Liver (tissue), 9 donors: ENCODE results near the gene PLD6. TPM values are rescaled to one million over a fixed set of nuclear protein-coding genes. Genes with fewer than 3 reads are reported as not detected.
A peak's percentile ranks its signal among the peaks of the same experiment; 100 is the strongest.

Experiments used
- DNase-seq: peaks from one replicate; pipeline ENCODE4 v3.0.0-alpha.2; 2017; ENCODE audit warnings: low spot score
- H3K27ac ChIP-seq, 2 donors: one replicate each; pipeline ENCODE4 v1.7.0; 2013; ENCODE audit warnings: inconsistent platforms in 2 of 2, low read length in 2 of 2, control low read depth in 1 of 2, low read depth in 1 of 2, mild to moderate bottlenecking in 1 of 2
- H3K27me3 ChIP-seq, 4 donors: one replicate each; pipeline versions ENCODE4 v1.6.1 to v1.7.0; 2013; ENCODE audit warnings: low read length in 3 of 4, inconsistent platforms in 1 of 4, mild to moderate bottlenecking in 1 of 4, moderate library complexity in 1 of 4; ENCODE audit not compliant: control insufficient read depth in 4 of 4, insufficient read depth in 4 of 4
- H3K36me3 ChIP-seq, 4 donors: one replicate each; pipeline versions ENCODE4 v1.6.1 to v1.7.0; 2013; ENCODE audit warnings: low read length in 3 of 4, mild to moderate bottlenecking in 3 of 4, low read depth in 1 of 4, moderate library complexity in 1 of 4; ENCODE audit not compliant: control insufficient read depth in 4 of 4, insufficient read depth in 3 of 4
- H3K4me1 ChIP-seq, 4 donors: one replicate each; pipeline versions ENCODE4 v1.6.1 to v1.7.0; 2013; ENCODE audit warnings: low read length in 3 of 4, mild to moderate bottlenecking in 3 of 4, moderate library complexity in 1 of 4; ENCODE audit not compliant: control insufficient read depth in 4 of 4, insufficient read depth in 4 of 4
- H3K4me3 ChIP-seq, 3 donors: one replicate each; pipeline versions ENCODE4 v1.6.1 to v1.7.0; 2013; ENCODE audit warnings: low read length in 3 of 3, control low read depth in 1 of 3, low read depth in 1 of 3, mild to moderate bottlenecking in 1 of 3
- H3K9ac ChIP-seq, 2 donors: one replicate each; pipeline ENCODE4 v1.7.0; 2013; ENCODE audit warnings: low read length in 2 of 2, mild to moderate bottlenecking in 2 of 2, moderate library complexity in 2 of 2, control low read depth in 1 of 2, low read depth in 1 of 2
- H3K9me3 ChIP-seq, 4 donors: one replicate each; pipeline versions ENCODE4 v1.6.1 to v1.7.0; 2013; ENCODE audit warnings: low read length in 3 of 4; ENCODE audit not compliant: control insufficient read depth in 4 of 4
- ATF3 ChIP-seq: IDR thresholded peaks from 2 replicates; pipeline ENCODE4 v1.6.1; 2016; ENCODE audit warnings: antibody characterized with exemption
- EGR1 ChIP-seq, 2 donors: IDR thresholded peaks; 2 replicates each; pipeline ENCODE4 v1.6.1; 2016 to 2018; ENCODE audit warnings: antibody characterized with exemption in 2 of 2, low read depth in 2 of 2
- FOXA2 ChIP-seq: IDR thresholded peaks from 2 replicates; pipeline ENCODE4 v1.6.1; 2016; ENCODE audit warnings: antibody characterized with exemption
- GABPA ChIP-seq, 2 donors: IDR thresholded peaks in 1 of 2; conservative IDR thresholded peaks in 1 of 2; 2 replicates each; pipeline ENCODE4 v1.6.1; 2016; ENCODE audit warnings: antibody characterized with exemption in 2 of 2, mild to moderate bottlenecking in 1 of 2, moderate library complexity in 1 of 2
- HNF4A ChIP-seq, 2 donors: conservative IDR thresholded peaks; 2 replicates each; pipeline ENCODE4 v1.6.1; 2016; ENCODE audit warnings: antibody characterized with exemption in 2 of 2, mild to moderate bottlenecking in 2 of 2
- HNF4G ChIP-seq: IDR thresholded peaks from 2 replicates; pipeline ENCODE4 v1.6.1; 2016; ENCODE audit warnings: antibody characterized with exemption
- JUND ChIP-seq, 2 donors: IDR thresholded peaks; 2 replicates each; pipeline ENCODE4 v1.6.1; 2016; ENCODE audit warnings: antibody characterized with exemption in 2 of 2
- MAX ChIP-seq: IDR thresholded peaks from 2 replicates; pipeline ENCODE4 v1.6.1; 2016; ENCODE audit warnings: antibody characterized with exemption
- RAD21 ChIP-seq, 2 donors: IDR thresholded peaks; 2 replicates each; pipeline ENCODE4 v1.6.1; 2016; ENCODE audit warnings: antibody characterized with exemption in 2 of 2, mild to moderate bottlenecking in 2 of 2
- SP1 ChIP-seq: IDR thresholded peaks from 2 replicates; pipeline ENCODE4 v1.6.1; 2018; ENCODE audit warnings: antibody characterized with exemption, mild to moderate bottlenecking
- TAF1 ChIP-seq: conservative IDR thresholded peaks from 2 replicates; pipeline ENCODE4 v1.6.1; 2016; ENCODE audit warnings: antibody characterized with exemption, mild to moderate bottlenecking
- YY1 ChIP-seq: IDR thresholded peaks from 2 replicates; pipeline ENCODE4 v1.6.1; 2016; ENCODE audit warnings: antibody characterized with exemption, mild to moderate bottlenecking
- WGBS: extraction: QIAGEN DNeasy Blood & Tissue Kit; methylation state at CpG from one replicate; pipeline ENCODE4 v1.1.7; 2013; 5-methylcytosine and 5-hydroxymethylcytosine counted together
- polyA plus RNA-seq, 2 donors: library from polyadenylated mRNA; stranded (reverse) in 1 of 2; unstranded in 1 of 2; fragments of 200-250 nt in 1 of 2; fragments of >200 nt in 1 of 2; fragmentation: Nextera tagmentation in 1 of 2; extraction: Ambion mirVana in 1 of 2; gene quantifications; one replicate each; pipeline versions ENCODE4 v1.2.1 to v1.2.3, GENCODE V29; 2013 to 2015
- total RNA-seq, 2 donors: library from RNA; depleted of rRNA; stranded (reverse); fragments of >200 nt; gene quantifications; one replicate each; pipeline ENCODE4 v1.2.3, GENCODE V29; 2014
- TF ChIP-seq, protein P1 (sequence below): IDR thresholded peaks from 2 replicates; pipeline ENCODE4 v1.6.1; 2016; ENCODE audit warnings: antibody characterized with exemption
- TF ChIP-seq, protein P2 (sequence below): fragments of 150-350 bp; IDR thresholded peaks from 2 replicates; pipeline ENCODE4 v1.5.1; 2017; ENCODE audit warnings: improper control_type of control experiment, low read depth, low read length; ENCODE audit not compliant: missing input control
- donor health status: healthy.
- donor health status: healthy.
- donor health status: healthy.
- donor health status: healthy.
- donor health status: healthy.

The PLD6 gene
- total and polyA plus RNA-seq, 4 donors: 1.2 to 2.3 (median 1.5) TPM

- TF ChIP-seq, protein P1, sequence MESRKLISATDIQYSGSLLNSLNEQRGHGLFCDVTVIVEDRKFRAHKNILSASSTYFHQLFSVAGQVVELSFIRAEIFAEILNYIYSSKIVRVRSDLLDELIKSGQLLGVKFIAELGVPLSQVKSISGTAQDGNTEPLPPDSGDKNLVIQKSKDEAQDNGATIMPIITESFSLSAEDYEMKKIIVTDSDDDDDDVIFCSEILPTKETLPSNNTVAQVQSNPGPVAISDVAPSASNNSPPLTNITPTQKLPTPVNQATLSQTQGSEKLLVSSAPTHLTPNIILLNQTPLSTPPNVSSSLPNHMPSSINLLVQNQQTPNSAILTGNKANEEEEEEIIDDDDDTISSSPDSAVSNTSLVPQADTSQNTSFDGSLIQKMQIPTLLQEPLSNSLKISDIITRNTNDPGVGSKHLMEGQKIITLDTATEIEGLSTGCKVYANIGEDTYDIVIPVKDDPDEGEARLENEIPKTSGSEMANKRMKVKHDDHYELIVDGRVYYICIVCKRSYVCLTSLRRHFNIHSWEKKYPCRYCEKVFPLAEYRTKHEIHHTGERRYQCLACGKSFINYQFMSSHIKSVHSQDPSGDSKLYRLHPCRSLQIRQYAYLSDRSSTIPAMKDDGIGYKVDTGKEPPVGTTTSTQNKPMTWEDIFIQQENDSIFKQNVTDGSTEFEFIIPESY: no peak
- TF ChIP-seq HNF4G: no peak
Measured at GRCh38 chr17:17253406-17253805, 47.3 kb upstream of the PLD6 start (continued).

DNA sequence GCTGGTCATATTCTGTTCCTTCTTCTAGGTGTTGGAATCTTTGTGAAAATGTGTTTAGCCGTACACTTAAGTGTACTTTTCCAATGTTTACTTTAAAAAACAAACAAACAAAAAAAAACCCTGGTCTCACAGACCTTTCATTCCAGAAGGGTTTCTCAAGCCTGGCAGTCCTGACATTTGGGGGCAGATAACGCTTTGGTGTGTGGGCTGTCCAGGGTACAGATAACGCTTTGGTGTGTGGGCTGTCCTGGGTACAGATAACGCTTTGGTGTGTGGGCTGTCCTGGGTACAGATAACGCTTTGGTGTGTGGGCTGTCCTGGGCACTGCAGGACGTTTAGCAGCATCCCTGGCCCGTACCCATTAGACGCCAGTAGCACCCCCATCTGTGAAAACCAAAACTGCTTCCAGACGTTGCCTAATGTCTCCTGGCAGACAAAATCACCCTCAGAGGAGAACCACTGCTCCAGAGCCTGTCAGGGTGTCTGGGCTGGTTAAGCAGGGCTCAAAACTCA lies 46.1 kb upstream of the PLD6 start:
- Histone ChIP-seq H3K9ac (no peak overlapping the region), H3K4me1 (peaks cover 4 to 7% (median 6%) of the 10 kb centered on the region in 4 donors), H3K27me3 (no peaks in the 10 kb centered on the region), H3K4me3 (no peak overlapping the region), H3K27ac (no peak overlapping the region), H3K36me3 (peaks cover 4 to 58% (median 36%) of the 10 kb centered on the region in 4 donors), H3K9me3 (no peaks in the 10 kb centered on the region)
- DNase-seq: no peak
- 44% methylated on average over 9 of the region's 9 CpGs for WGBS
- TF ChIP-seq ATF3: no peak
- peak in 1 of 2 donors; percentile 80 for TF ChIP-seq EGR1 (IDR thresholded peaks at IDR 0.05; ENCODE audit: low read depth in 2 of 2)
- no peak for TF ChIP-seq FOXA2

GRCh38 chr17:17246879-17247278 lies 40.7 kb upstream of the PLD6 start:
- Histone ChIP-seq H3K4me3 (no peak overlapping the region), H3K36me3 (peaks cover 3 to 47% (median 24%) of the 10 kb centered on the region in 4 donors), H3K9me3 (no peaks in the 10 kb centered on the region), H3K27ac (no peak overlapping the region), H3K27me3 (no peaks in the 10 kb centered on the region), H3K9ac (no peak overlapping the region), H3K4me1 (peaks cover 0 to under 1% (median 0%) of the 10 kb centered on the region in 4 donors)
- DNase-seq: no peak
- TF ChIP-seq EGR1 (IDR thresholded peaks at IDR 0.05; ENCODE audit: low read depth in 2 of 2) (no peak), JUND (IDR thresholded peaks at IDR 0.05) (no peak), TAF1 (no peak), FOXA2 (no peak), HNF4A (conservative IDR thresholded peaks at IDR 0.05) (no peak), GABPA (IDR thresholded peaks at IDR 0.05 in 1 of 2, conservative IDR thresholded peaks at IDR 0.05 in 1 of 2) (no peak), RAD21 (IDR thresholded peaks at IDR 0.05) (no peak), YY1 (no peak), ATF3 (no peak), SP1 (no peak), MAX (no peak)
- TF ChIP-seq, protein P1: no peak
- TF ChIP-seq, protein P2, sequence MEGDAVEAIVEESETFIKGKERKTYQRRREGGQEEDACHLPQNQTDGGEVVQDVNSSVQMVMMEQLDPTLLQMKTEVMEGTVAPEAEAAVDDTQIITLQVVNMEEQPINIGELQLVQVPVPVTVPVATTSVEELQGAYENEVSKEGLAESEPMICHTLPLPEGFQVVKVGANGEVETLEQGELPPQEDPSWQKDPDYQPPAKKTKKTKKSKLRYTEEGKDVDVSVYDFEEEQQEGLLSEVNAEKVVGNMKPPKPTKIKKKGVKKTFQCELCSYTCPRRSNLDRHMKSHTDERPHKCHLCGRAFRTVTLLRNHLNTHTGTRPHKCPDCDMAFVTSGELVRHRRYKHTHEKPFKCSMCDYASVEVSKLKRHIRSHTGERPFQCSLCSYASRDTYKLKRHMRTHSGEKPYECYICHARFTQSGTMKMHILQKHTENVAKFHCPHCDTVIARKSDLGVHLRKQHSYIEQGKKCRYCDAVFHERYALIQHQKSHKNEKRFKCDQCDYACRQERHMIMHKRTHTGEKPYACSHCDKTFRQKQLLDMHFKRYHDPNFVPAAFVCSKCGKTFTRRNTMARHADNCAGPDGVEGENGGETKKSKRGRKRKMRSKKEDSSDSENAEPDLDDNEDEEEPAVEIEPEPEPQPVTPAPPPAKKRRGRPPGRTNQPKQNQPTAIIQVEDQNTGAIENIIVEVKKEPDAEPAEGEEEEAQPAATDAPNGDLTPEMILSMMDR: no peak
- WGBS: 96% methylated on average over 3 of the region's 3 CpGs
